ACC112 (cell line): ENCODE data around the gene BCAP31.
"Not testable (repeated sequence)": the region's sequence is repeated elsewhere in the genome, so short reads cannot be mapped to it uniquely, and the experiment has no call there.

Source experiments
- H2AFZ ChIP-seq: fragments of 200-600 bp; sonication (generic); one replicate; pipeline ENCODE4 v1.6.0; 2017; ENCODE audit warnings: antibody characterized with exemption, low read length; ENCODE audit not compliant: unreplicated experiment
- H3K27ac ChIP-seq: fragments of 200-600 bp; sonication (generic); 2 replicates; pipeline ENCODE4 v1.5.1; 2014; ENCODE audit warnings: low read depth, mild to moderate bottlenecking, antibody characterized with exemption, low read length, moderate library complexity
- H3K27me3 ChIP-seq: fragments of 200-600 bp; sonication (generic); 2 replicates; pipeline ENCODE4 v1.6.1; 2014; ENCODE audit warnings: mild to moderate bottlenecking, antibody characterized with exemption, low read length, moderate library complexity, mixed read lengths; ENCODE audit not compliant: insufficient read depth
- H3K36me3 ChIP-seq: fragments of 200-600 bp; sonication (generic); 2 replicates; pipeline ENCODE4 v1.6.1; 2016; ENCODE audit warnings: mild to moderate bottlenecking, antibody characterized with exemption, low read length, moderate library complexity, mixed read lengths; ENCODE audit not compliant: insufficient read depth
- H3K4me1 ChIP-seq: fragments of 200-600 bp; sonication (generic); one replicate; pipeline ENCODE4 v1.6.1; 2016; ENCODE audit warnings: low read length, mixed read lengths; ENCODE audit not compliant: insufficient read depth, unreplicated experiment, control insufficient read depth
- H3K4me3 ChIP-seq: fragments of 200-600 bp; sonication (generic); 2 replicates; pipeline ENCODE4 v1.5.1; 2014; ENCODE audit warnings: mild to moderate bottlenecking, low read depth, low read length
- H3K79me2 ChIP-seq: fragments of 200-600 bp; sonication (generic); one replicate; pipeline ENCODE4 v1.6.0; 2016; ENCODE audit warnings: low read length; ENCODE audit not compliant: control insufficient read depth, unreplicated experiment, insufficient read depth

Gene BCAP31

GRCh38 chrX:153697924-153698865 is 26.0 kb downstream of the BCAP31 start:
- Histone ChIP-seq H3K79me2 (no peaks in the 10 kb centered on the region), H3K36me3 (no peaks in the 10 kb centered on the region), H3K27me3 (no peaks in the 10 kb centered on the region), H3K4me3 (no peak overlapping the region), H3K27ac (no peak overlapping the region), H3K4me1 (no peaks in the 10 kb centered on the region), H2AFZ (no peak overlapping the region)

- not testable (repeated sequence) for H3K27me3 ChIP-seq, H2AFZ ChIP-seq, H3K4me1 ChIP-seq, H3K36me3 ChIP-seq, H3K27ac ChIP-seq, H3K4me3 ChIP-seq, H3K79me2 ChIP-seq
Observed at GRCh38 chrX:153696986-153697722, 27.0 kb downstream of the BCAP31 start.

- H3K36me3 ChIP-seq, H3K27me3 ChIP-seq, H3K4me1 ChIP-seq, H3K79me2 ChIP-seq, H3K4me3 ChIP-seq, H2AFZ ChIP-seq, H3K27ac ChIP-seq: not testable (repeated sequence)
Observed at GRCh38 chrX:153696538-153696937, 27.6 kb downstream of the BCAP31 start.

- H3K4me1 ChIP-seq, result no peaks in the 10 kb centered on the region
- no peaks in the 10 kb centered on the region for H3K79me2 ChIP-seq
- no peak overlapping the region for H2AFZ ChIP-seq
- H3K36me3 ChIP-seq, result no peaks in the 10 kb centered on the region
- no peaks in the 10 kb centered on the region for H3K27me3 ChIP-seq
- no peak overlapping the region for H3K27ac ChIP-seq
- H3K4me3 ChIP-seq, result no peak overlapping the region
Observed at GRCh38 chrX:153696100-153696499, 28.1 kb downstream of the BCAP31 start.

- Histone ChIP-seq H3K36me3 (no peaks in the 10 kb centered on the region), H2AFZ (no peak overlapping the region)
Observed at GRCh38 chrX:153694687-153695270, 29.4 kb downstream of the BCAP31 start.

GRCh38 chrX:153694256-153694655 is 29.9 kb downstream of the BCAP31 start:
- not testable (repeated sequence) for H2AFZ ChIP-seq, H3K27ac ChIP-seq, H3K4me1 ChIP-seq, H3K36me3 ChIP-seq, H3K79me2 ChIP-seq, H3K4me3 ChIP-seq, H3K27me3 ChIP-seq

More at GRCh38 chrX:153694687-153695270, 29.4 kb downstream of the BCAP31 start:
- H3K27ac ChIP-seq, result no peak overlapping the region
- H3K4me1 ChIP-seq, result peaks cover 3% of the 10 kb centered on the region
- H3K79me2 ChIP-seq, result no peaks in the 10 kb centered on the region
- no peak overlapping the region for H3K4me3 ChIP-seq
- H3K27me3 ChIP-seq, result no peaks in the 10 kb centered on the region

- Histone ChIP-seq H2AFZ (no peak overlapping the region), H3K4me3 (no peak overlapping the region), H3K27me3 (no peaks in the 10 kb centered on the region), H3K27ac (no peak overlapping the region), H3K4me1 (peaks cover 3% of the 10 kb centered on the region), H3K79me2 (no peaks in the 10 kb centered on the region), H3K36me3 (no peaks in the 10 kb centered on the region)
Observed at GRCh38 chrX:153693216-153694086, 30.7 kb downstream of the BCAP31 start.

GRCh38 chrX:153692611-153693156 is 31.5 kb downstream of the BCAP31 start:
- H2AFZ ChIP-seq, result no peak overlapping the region
- no peak overlapping the region for H3K4me3 ChIP-seq
- no peaks in the 10 kb centered on the region for H3K36me3 ChIP-seq
- no peak overlapping the region for H3K27ac ChIP-seq
- H3K27me3 ChIP-seq, result no peaks in the 10 kb centered on the region
- H3K4me1 ChIP-seq, result peaks cover 3% of the 10 kb centered on the region
- no peaks in the 10 kb centered on the region for H3K79me2 ChIP-seq

- H3K4me3 ChIP-seq, result no peak overlapping the region
- no peak overlapping the region for H2AFZ ChIP-seq
- H3K27me3 ChIP-seq, result no peaks in the 10 kb centered on the region
- H3K36me3 ChIP-seq, result no peaks in the 10 kb centered on the region
- no peak overlapping the region for H3K27ac ChIP-seq
- no peaks in the 10 kb centered on the region for H3K79me2 ChIP-seq
- H3K4me1 ChIP-seq, result peaks cover 3% of the 10 kb centered on the region
Observed at GRCh38 chrX:153692003-153692402, 32.2 kb downstream of the BCAP31 start.
